Measurements from ENCODE around the gene GPC1. TPM values are rescaled to one million over a fixed set of nuclear protein-coding genes. Genes with fewer than 3 reads are reported as not detected.

The GPC1 gene
- total and polyA plus RNA-seq, 2 experiments from 2014 or later, result 57.8 to 80.9 TPM

GRCh38 chr2:240432430-240432819 lies 3.0 kb upstream of the GPC1 start:
- H3K4me3 ChIP-seq, result no peak overlapping the region
- no peak for DNase-seq (ENCODE audit: low read depth in 1 of 2, low spot score in 1 of 2)
- H3K27me3 ChIP-seq, result peaks cover 18% of the 10 kb centered on the region
- TF ChIP-seq CTCF (IDR thresholded peaks at IDR 0.05; ENCODE audit: low read depth, low read length), result no peak
- H3K36me3 ChIP-seq, result no peaks in the 10 kb centered on the region
- H3K9me3 ChIP-seq (ENCODE audit: low read depth), result no peaks in the 10 kb centered on the region
- H3K4me1 ChIP-seq (ENCODE audit: low read depth), result no peaks in the 10 kb centered on the region
- H3K27ac ChIP-seq, result no peak overlapping the region

GRCh38 chr2:240432820-240433801 lies 2.4 kb upstream of the GPC1 start:
- peaks cover 23% of the 10 kb centered on the region for H3K27me3 ChIP-seq
- no peak for DNase-seq (ENCODE audit: low read depth in 1 of 2, low spot score in 1 of 2)

GRCh38 chr2:240433973-240434727 lies 1.3 kb upstream of the GPC1 start:
- Histone ChIP-seq H3K36me3 (no peaks in the 10 kb centered on the region), H3K4me1 (ENCODE audit: low read depth) (no peaks in the 10 kb centered on the region), H3K4me3 (peak overlapping the region; percentile 90), H3K27me3 (peaks cover 23% of the 10 kb centered on the region), H3K27ac (no peak overlapping the region), H3K9me3 (ENCODE audit: low read depth) (no peaks in the 10 kb centered on the region)
- no peak for TF ChIP-seq CTCF (IDR thresholded peaks at IDR 0.05; ENCODE audit: low read depth, low read length)
- DNase-seq (ENCODE audit: low read depth in 1 of 2, low spot score in 1 of 2), result peak in 1 of 2 donors; percentile 96

More at GRCh38 chr2:240432820-240433801, 2.4 kb upstream of the GPC1 start:
- H3K4me1 ChIP-seq (ENCODE audit: low read depth), result no peaks in the 10 kb centered on the region
- H3K4me3 ChIP-seq, result no peak overlapping the region
- TF ChIP-seq CTCF (IDR thresholded peaks at IDR 0.05; ENCODE audit: low read depth, low read length), result no peak
- no peak overlapping the region for H3K27ac ChIP-seq
- no peaks in the 10 kb centered on the region for H3K9me3 ChIP-seq (ENCODE audit: low read depth)
- H3K36me3 ChIP-seq, result no peaks in the 10 kb centered on the region

DNA sequence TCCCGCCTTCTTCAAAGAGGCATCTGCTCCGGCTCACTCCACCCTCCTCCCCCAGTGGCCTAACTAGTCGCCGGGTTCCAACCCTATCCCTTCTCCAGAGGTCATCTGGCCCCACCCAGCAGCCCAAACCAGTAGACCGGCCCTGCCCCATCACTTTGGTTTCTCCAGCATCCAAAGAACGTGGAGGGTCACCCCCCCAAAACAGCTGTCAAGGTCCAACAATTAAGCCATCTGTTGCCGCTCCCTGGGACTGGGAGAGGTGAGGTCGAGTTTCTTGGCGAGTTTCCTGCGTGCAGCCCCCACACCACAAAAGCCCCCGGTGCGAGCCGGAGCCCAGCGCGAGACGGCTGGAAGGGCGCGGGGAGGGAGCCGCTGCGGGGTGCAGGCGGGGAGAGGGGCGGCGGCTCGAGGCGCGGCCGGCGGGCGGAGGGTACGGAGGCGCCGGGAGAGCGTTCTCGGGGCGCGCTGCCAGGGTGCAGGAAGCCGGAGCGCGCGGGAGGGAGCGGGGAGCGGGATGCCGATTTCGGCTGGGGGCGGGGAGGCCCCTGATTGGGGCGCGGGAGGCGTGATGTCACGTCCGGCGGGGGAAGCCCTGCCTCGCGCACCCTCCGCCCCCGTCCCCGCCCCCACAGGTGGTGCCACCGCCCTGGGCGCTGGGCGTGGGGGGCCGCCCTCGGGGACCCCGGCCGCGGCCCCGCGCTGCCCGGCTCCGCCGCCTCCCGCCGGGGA lies 571 bp upstream of the GPC1 start:
- no peak for TF ChIP-seq CTCF (IDR thresholded peaks at IDR 0.05; ENCODE audit: low read depth, low read length)
- Histone ChIP-seq H3K4me1 (ENCODE audit: low read depth) (no peaks in the 10 kb centered on the region), H3K36me3 (no peaks in the 10 kb centered on the region), H3K27ac (peak overlapping the region; percentile 96), H3K27me3 (peaks cover 23% of the 10 kb centered on the region), H3K9me3 (ENCODE audit: low read depth) (no peaks in the 10 kb centered on the region), H3K4me3 (peak overlapping the region; percentile 90)
- DNase-seq (ENCODE audit: low read depth in 1 of 2, low spot score in 1 of 2), result peak; percentile 94 to 96
